Measurements from ENCODE around the gene RTN4R.

- no peak for TF ChIP-seq CTCF (IDR thresholded peaks at IDR 0.05)
- TF ChIP-seq CREB1 (CRISPR knock-in tag; IDR thresholded peaks at IDR 0.05) = no peak
- TF ChIP-seq PRRX2 (CRISPR knock-in tag; IDR thresholded peaks at IDR 0.05) = no peak
- TF ChIP-seq ESRRA (CRISPR knock-in tag; IDR thresholded peaks at IDR 0.05; ENCODE audit: borderline replicate concordance) = no peak
- TF ChIP-seq ZNF232 (CRISPR knock-in tag; IDR thresholded peaks at IDR 0.05) = no peak
- no peak for TF ChIP-seq FOXK1 (CRISPR knock-in tag; IDR thresholded peaks at IDR 0.05)
- TF ChIP-seq ZNF263 (CRISPR knock-in tag; IDR thresholded peaks at IDR 0.05; ENCODE audit: low read depth) = no peak
- TF ChIP-seq ATF1 (CRISPR knock-in tag; IDR thresholded peaks at IDR 0.05) = no peak
These were observed 25.0 kb downstream of the RTN4R start for GRCh38 chr22:20243176-20243536.

Data from WTC11 (cell line).